OCI-LY3 (cell line): ENCODE data around the gene OSTN.
"Not testable (repeated sequence)": the region's sequence is repeated elsewhere in the genome, so short reads cannot be mapped to it uniquely, and the experiment has no call there.

Source experiments
- H2AFZ ChIP-seq: fragments of 200-600, 300-600 bp; shearing (Covaris generic); 2 replicates; pipeline ENCODE4 v1.6.0; 2014; ENCODE audit warnings: antibody characterized with exemption, low read depth, low read length
- H3K27ac ChIP-seq: fragments of 200-600, 300-600 bp; sonication (generic); 2 replicates; pipeline ENCODE4 v1.5.1; 2014; ENCODE audit warnings: mild to moderate bottlenecking, low read length, moderate library complexity, mixed read lengths
- H3K27me3 ChIP-seq: fragments of 200-600, 300-600 bp; sonication (generic); 2 replicates; pipeline ENCODE4 v1.6.1; 2014; ENCODE audit warnings: low read depth, low read length, mixed read lengths
- H3K36me3 ChIP-seq: fragments of 200-600, 300-600 bp; sonication (generic); replicated peaks from 2 replicates; pipeline ENCODE3; 2014; ENCODE audit warnings: low read depth, low read length, mixed read lengths
- H3K4me1 ChIP-seq: fragments of 300-600, 200-600 bp; sonication (generic); 2 replicates; pipeline ENCODE4 v1.6.1; 2014; ENCODE audit warnings: low read length, mixed read lengths
- H3K4me2 ChIP-seq: fragments of 200-600, 300-600 bp; sonication (generic); 2 replicates; pipeline ENCODE4 v1.6.1; 2014; ENCODE audit warnings: low read length, mixed read lengths
- H3K4me3 ChIP-seq: fragments of 300-600, 200-600 bp; sonication (generic); 2 replicates; pipeline ENCODE4 v1.5.1; 2014; ENCODE audit warnings: antibody characterized with exemption, mild to moderate bottlenecking, low read length, moderate library complexity
- H3K79me2 ChIP-seq: fragments of 300-600, 200-600 bp; shearing (Covaris generic); 2 replicates; pipeline ENCODE4 v1.6.1; 2014; ENCODE audit warnings: mild to moderate bottlenecking, low read length, mixed read lengths
- H3K9ac ChIP-seq: fragments of 300-600, 200-600 bp; shearing (Covaris generic); 2 replicates; pipeline ENCODE4 v1.6.0; 2014; ENCODE audit warnings: mild to moderate bottlenecking, low read length, moderate library complexity
- H3K9me3 ChIP-seq: fragments of 200-600, 300-600 bp; shearing (Covaris generic); 2 replicates; pipeline ENCODE4 v1.6.1; 2014; ENCODE audit warnings: low read length, mixed read lengths; ENCODE audit not compliant: insufficient read depth
- H4K20me1 ChIP-seq: fragments of 200-600, 300-600 bp; sonication (generic); 2 replicates; pipeline ENCODE4 v1.6.1; 2016; ENCODE audit warnings: low read length, mixed read lengths; ENCODE audit not compliant: insufficient read depth
- CTCF ChIP-seq: fragments of 200-600, 300-600 bp; sonication (generic); IDR thresholded peaks from 2 replicates; pipeline ENCODE4 v1.5.1; 2014; ENCODE audit warnings: antibody characterized with exemption, low read length, low read depth
- EZH2phosphoT487 ChIP-seq: fragments of 200-600 bp; shearing (Covaris generic); IDR thresholded peaks from 2 replicates; pipeline ENCODE4 v1.6.1; 2018; ENCODE audit warnings: antibody characterized with exemption, mixed run types, low read depth

The OSTN gene

GRCh38 chr3:191244242-191244867 lies 45.3 kb downstream of the OSTN start:
- no peaks in the 10 kb centered on the region for H4K20me1 ChIP-seq
- H3K4me2 ChIP-seq, result no peak overlapping the region
- H3K27ac ChIP-seq, result no peak overlapping the region
- TF ChIP-seq EZH2phosphoT487, result no peak
- peak; percentile 56 for TF ChIP-seq CTCF
- H3K27me3 ChIP-seq, result no peaks in the 10 kb centered on the region
- H3K9ac ChIP-seq, result no peak overlapping the region
- H3K79me2 ChIP-seq, result no peaks in the 10 kb centered on the region
- no peak overlapping the region for H3K4me3 ChIP-seq
- H3K36me3 ChIP-seq, result no peaks in the 10 kb centered on the region
- peaks cover 33% of the 10 kb centered on the region for H3K4me1 ChIP-seq
- H3K9me3 ChIP-seq, result no peaks in the 10 kb centered on the region
- H2AFZ ChIP-seq, result no peak overlapping the region

DNA sequence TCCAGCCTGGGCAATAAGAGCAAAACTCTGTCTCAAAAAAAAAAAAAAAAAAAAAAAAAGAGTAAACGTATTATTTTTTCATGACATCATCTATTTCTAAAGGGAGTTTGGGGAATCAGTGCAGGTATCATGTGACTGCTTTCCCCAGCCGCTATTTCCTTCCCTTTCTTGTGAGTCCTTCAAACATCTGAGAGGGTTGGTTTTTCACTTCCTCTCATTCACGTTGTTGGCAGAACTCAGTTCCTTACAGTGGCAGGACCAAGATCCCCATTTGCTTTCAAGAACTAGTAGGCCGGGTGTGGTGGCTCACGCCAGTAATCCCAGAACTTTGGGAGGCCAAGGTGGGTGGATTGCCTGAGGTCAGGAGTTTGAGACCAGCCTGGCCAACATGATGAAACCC lies 47.0 kb downstream of the OSTN start:
- not testable (repeated sequence) for H3K79me2 ChIP-seq, H3K4me2 ChIP-seq, H2AFZ ChIP-seq, H3K4me3 ChIP-seq, H3K9ac ChIP-seq, H3K36me3 ChIP-seq, H3K27me3 ChIP-seq, H3K9me3 ChIP-seq, H4K20me1 ChIP-seq
- peak overlapping the region; percentile 15; the same call in 1 of the 2 replicates for H3K27ac ChIP-seq
- H3K4me1 ChIP-seq, result peaks cover 25% of the 10 kb centered on the region

DNA sequence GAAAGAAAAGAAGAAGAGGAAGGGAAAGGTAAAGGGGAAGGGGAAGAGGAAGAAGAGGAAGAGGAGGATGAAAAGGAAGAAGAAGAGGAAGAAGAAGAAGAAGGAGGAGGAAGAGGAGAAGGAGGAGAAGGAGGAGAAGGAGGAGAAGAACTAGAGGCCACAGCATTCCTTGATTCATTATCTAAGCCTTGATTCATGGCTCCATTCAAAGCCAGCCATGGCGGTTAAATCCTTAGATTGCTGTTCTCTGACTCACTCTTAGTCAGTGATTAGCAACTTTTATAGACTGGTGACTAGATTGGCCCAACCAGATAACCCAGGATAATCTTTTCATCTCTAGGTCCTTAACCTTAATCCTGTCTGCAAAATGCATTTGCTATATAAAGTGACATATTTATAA lies 47.6 kb downstream of the OSTN start:
- Histone ChIP-seq H3K36me3 (no peaks in the 10 kb centered on the region), H3K4me3 (no peak overlapping the region), H3K4me2 (no peak overlapping the region), H3K9ac (no peak overlapping the region), H4K20me1 (no peaks in the 10 kb centered on the region), H2AFZ (no peak overlapping the region), H3K4me1 (peaks cover 25% of the 10 kb centered on the region), H3K27ac (peak overlapping the region; percentile 15; the same call in 1 of the 2 replicates), H3K79me2 (no peaks in the 10 kb centered on the region), H3K9me3 (no peaks in the 10 kb centered on the region), H3K27me3 (no peaks in the 10 kb centered on the region)
- TF ChIP-seq EZH2phosphoT487 (no peak), CTCF (no peak)

DNA sequence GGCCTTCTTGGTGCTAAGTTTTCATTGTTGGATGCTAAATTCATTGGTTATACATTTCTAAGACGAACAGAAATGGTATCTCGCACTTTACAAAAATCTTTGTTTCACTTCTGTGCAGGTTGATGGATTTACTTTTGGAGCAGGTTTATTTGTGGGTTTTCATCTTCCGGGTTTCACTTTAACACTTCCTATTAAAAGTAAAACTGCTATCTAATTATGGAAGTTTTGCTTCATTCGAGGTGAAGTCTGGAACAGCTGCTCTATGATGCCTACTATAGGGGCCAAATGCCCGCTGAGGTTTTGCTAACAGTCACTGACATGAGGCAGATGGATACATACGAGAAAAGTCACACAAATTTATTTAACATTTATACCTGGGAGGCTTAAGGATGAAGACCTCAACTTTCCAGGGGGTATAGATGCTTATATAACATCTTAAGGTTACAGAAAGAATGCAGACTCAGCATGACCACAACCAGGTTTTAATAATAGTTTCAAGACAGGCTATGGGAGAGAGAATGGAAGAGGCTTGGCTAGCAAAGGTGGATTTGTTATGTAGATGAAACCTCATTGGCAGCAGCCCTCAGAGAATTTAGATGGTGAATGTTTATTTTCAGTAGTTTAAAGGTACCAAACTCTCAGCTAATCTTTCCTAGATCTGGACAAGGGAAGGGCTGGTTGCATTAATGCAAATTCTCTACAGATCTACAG lies 54.2 kb downstream of the OSTN start:
- H3K27me3 ChIP-seq, result no peaks in the 10 kb centered on the region
- H3K4me3 ChIP-seq, result peak overlapping the region; percentile 57
- H2AFZ ChIP-seq, result peak overlapping the region; percentile 33
- no peaks in the 10 kb centered on the region for H3K36me3 ChIP-seq
- TF ChIP-seq CTCF, result no peak
- no peak for TF ChIP-seq EZH2phosphoT487
- H4K20me1 ChIP-seq, result no peaks in the 10 kb centered on the region
- peak overlapping the region; percentile 41 for H3K27ac ChIP-seq
- H3K9me3 ChIP-seq, result no peaks in the 10 kb centered on the region
- H3K9ac ChIP-seq, result peak overlapping the region; percentile 6; the same call in 1 of the 2 replicates
- peak overlapping the region; percentile 66 for H3K4me2 ChIP-seq
- no peaks in the 10 kb centered on the region for H3K79me2 ChIP-seq
- H3K4me1 ChIP-seq, result peaks cover 48% of the 10 kb centered on the region
